ENCODE data around the gene ENPP3.

DNA sequence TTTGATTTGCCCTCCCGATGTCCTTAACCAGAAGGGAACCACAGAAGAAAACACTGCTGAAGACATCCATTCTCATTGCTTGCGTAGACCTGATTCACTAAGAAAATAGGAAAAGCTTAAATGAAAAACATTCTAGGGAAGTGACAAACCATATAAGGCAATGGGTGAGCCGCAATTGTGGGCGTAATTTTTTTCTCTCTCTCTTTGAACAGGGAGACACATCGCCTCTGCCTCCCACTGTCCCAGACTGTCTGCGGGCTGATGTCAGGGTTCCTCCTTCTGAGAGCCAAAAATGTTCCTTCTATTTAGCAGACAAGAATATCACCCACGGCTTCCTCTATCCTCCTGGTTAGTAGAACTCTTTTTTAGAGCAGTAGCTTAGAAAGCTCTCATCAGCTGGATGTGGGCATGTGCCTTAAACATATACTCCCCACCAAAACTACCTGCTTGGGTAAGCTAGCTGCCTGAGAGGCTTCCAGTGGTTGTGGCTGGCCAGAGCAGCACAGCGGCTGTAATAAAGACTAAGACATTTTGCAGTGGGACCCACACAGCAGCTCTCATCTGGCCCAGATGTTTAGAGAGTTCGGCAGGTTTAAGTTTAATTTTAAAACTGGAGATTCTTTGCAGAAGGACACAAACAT, 96.4 kb downstream of the ENPP3 start:
- TF ChIP-seq CTCF (conservative IDR thresholded peaks at IDR 0.05; ENCODE audit: low read length) (no peak), EZH2phosphoT487 (IDR thresholded peaks at IDR 0.05; ENCODE audit: borderline replicate concordance, low read depth, low read length) (no peak)

Data from OCI-LY7 (cell line).